Keratinocyte (primary cell): ENCODE results near the gene SLBP. TPM values are rescaled to one million over a fixed set of nuclear protein-coding genes. Genes with fewer than 3 reads are reported as not detected.

ENCODE experiments used
- DNase-seq: peaks from one replicate; pipeline ENCODE4 v3.0.0-alpha.2; 2011; ENCODE audit warnings: low read depth, missing footprints, low spot score
- FAIRE-seq: peaks from 2 replicates; lab custom pipeline; 2011; peaks lifted over from hg19 to GRCh38; lab: Jason Lieb, UNC
- H2AFZ ChIP-seq: 2 replicates; pipeline ENCODE4 v1.6.0; 2012; ENCODE audit warnings: low read length, control low read depth, inconsistent platforms; ENCODE audit not compliant: control insufficient read depth
- H3K27ac ChIP-seq: 2 replicates; pipeline ENCODE4 v1.5.1; 2011; ENCODE audit warnings: low read length; ENCODE audit not compliant: control insufficient read depth, insufficient read depth
- H3K27me3 ChIP-seq: 3 replicates; pipeline ENCODE4 v1.6.0; 2011; ENCODE audit warnings: low read length; ENCODE audit not compliant: control insufficient read depth, insufficient read depth; ENCODE audit errors: extremely low read depth
- H3K36me3 ChIP-seq, 2 experiments: 2 replicates in 1 of 2; 3 replicates in 1 of 2; pipeline ENCODE4 v1.5.1; 2011; ENCODE audit warnings: low read length in 2 of 2, mild to moderate bottlenecking in 1 of 2; ENCODE audit not compliant: control insufficient read depth in 2 of 2, insufficient read depth in 2 of 2; ENCODE audit errors: extremely low read depth in 1 of 2
- H3K4me1 ChIP-seq: 3 replicates; pipeline ENCODE4 v1.5.1; 2011; ENCODE audit warnings: low read length; ENCODE audit not compliant: control insufficient read depth, insufficient read depth; ENCODE audit errors: extremely low read depth
- H3K4me2 ChIP-seq: 3 replicates; pipeline ENCODE4 v1.6.0; 2011; ENCODE audit warnings: low read depth, low read length; ENCODE audit not compliant: control insufficient read depth, insufficient read depth; ENCODE audit errors: extremely low read depth
- H3K4me3 ChIP-seq, 3 experiments: fragments of 200-600 bp in 1 of 3; sonication (generic) in 1 of 3; 2 replicates in 2 of 3; 3 replicates in 1 of 3; pipeline ENCODE4 v1.5.1; 2011 to 2016; ENCODE audit warnings: low read length in 3 of 3, mild to moderate bottlenecking in 3 of 3, control low read depth in 2 of 3, inconsistent platforms in 1 of 3, low read depth in 1 of 3, mixed read lengths in 1 of 3, mixed run types in 1 of 3, moderate library complexity in 1 of 3; ENCODE audit not compliant: control insufficient read depth in 2 of 3, insufficient read depth in 2 of 3; ENCODE audit errors: extremely low read depth in 1 of 3
- H3K79me2 ChIP-seq: 2 replicates; pipeline ENCODE4 v1.6.0; 2012; ENCODE audit warnings: low read length; ENCODE audit not compliant: control insufficient read depth, insufficient read depth
- H3K9ac ChIP-seq: 3 replicates; pipeline ENCODE4 v1.6.0; 2011; ENCODE audit warnings: low read length; ENCODE audit not compliant: control insufficient read depth, insufficient read depth; ENCODE audit errors: extremely low read depth
- H3K9me1 ChIP-seq: 3 replicates; pipeline ENCODE4 v1.6.0; 2011; ENCODE audit warnings: low read length; ENCODE audit not compliant: control insufficient read depth, insufficient read depth; ENCODE audit errors: extremely low read depth
- H3K9me3 ChIP-seq: 2 replicates; pipeline ENCODE4 v1.5.1; 2012; ENCODE audit warnings: low read depth, low read length; ENCODE audit not compliant: control insufficient read depth
- H4K20me1 ChIP-seq: 3 replicates; pipeline ENCODE4 v1.6.0; 2011; ENCODE audit warnings: low read length; ENCODE audit not compliant: control insufficient read depth, insufficient read depth; ENCODE audit errors: extremely low read depth
- CTCF ChIP-seq, 3 experiments: IDR thresholded peaks in 1 of 3; conservative IDR thresholded peaks in 1 of 3; optimal IDR thresholded peaks in 1 of 3; 2 replicates in 2 of 3; 3 replicates in 1 of 3; pipeline versions ENCODE3 to v1.5.1; 2011; ENCODE audit warnings: low read length in 3 of 3, mild to moderate bottlenecking in 3 of 3, moderate library complexity in 2 of 3, control low read depth in 1 of 3, inconsistent platforms in 1 of 3; ENCODE audit not compliant: insufficient read depth in 2 of 3; ENCODE audit errors: extremely low read depth in 1 of 3
- EZH2 ChIP-seq: IDR thresholded peaks from one replicate; pipeline ENCODE4 v1.6.1; 2012; ENCODE audit warnings: inconsistent platforms, mild to moderate bottlenecking, low read length, moderate library complexity
- dilution Hi-C: fragments of 300-500 bp; cut with MboI; formaldehyde crosslinking; loops from one replicate; pipeline ENCODE4 v1.7.0; 2020; ENCODE audit warnings: low sequenced_read_pairs; ENCODE audit not compliant: extremely low pct_ligation_motif_present
- polyA plus RNA-seq, 5 experiments: library from polyadenylated mRNA; depleted of rRNA in 3 of 5; stranded (reverse) in 3 of 5; stranded (forward) in 1 of 5; unstranded in 1 of 5; fragments of >200 nt; gene quantifications; 1 replicate in 1 of 5; 2 replicates in 3 of 5; 3 replicates in 1 of 5; pipeline versions ENCODE4 v1.2.1 to v1.2.3, GENCODE V29; 2011 to 2012; ENCODE audit warnings: missing spikeins in 2 of 5, low read depth in 1 of 5, low replicate concordance in 1 of 5

Gene SLBP
- polyA plus RNA-seq, 1 donor (not counting 4 experiments of a cell fraction or from before 2014, with no cell fraction given), result 90.6 TPM

DNA sequence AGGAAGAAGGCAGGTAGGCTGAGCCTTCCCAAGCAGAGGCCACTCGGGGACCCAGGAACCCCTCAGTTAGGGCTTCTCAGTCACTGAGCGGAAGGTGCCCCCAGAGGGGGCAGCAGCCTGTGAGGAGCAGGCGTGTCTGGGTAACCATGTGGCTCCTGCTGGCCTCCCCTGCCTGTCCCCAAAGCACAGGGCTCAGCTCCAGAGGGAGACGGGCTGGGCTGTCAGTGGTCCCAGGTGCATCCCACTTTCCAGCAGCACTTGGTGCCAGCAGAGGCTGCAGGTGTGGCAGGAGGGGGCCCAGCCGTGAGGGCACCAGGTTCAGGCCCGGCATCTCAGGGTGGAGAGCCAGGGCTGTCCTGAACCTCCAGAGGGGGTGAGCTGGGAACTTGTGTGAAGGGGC, 31.9 kb upstream of the SLBP start:
- no peaks in the 10 kb centered on the region for H3K79me2 ChIP-seq
- no peak overlapping the region for H3K4me2 ChIP-seq
- H3K9ac ChIP-seq, result no peak overlapping the region
- H3K36me3 ChIP-seq, result peaks cover 4 to 18% of the 10 kb centered on the region in 2 experiments
- no peaks in the 10 kb centered on the region for H3K9me1 ChIP-seq
- TF ChIP-seq EZH2 (no peak), CTCF (optimal IDR thresholded peaks at IDR 0.05 in 1 of 3, IDR thresholded peaks at IDR 0.05 in 1 of 3, conservative IDR thresholded peaks at IDR 0.05 in 1 of 3; ENCODE audit: extremely low read depth in 1 of 3, insufficient read depth in 2 of 3, low read length in 3 of 3) (no peak)
- H3K27me3 ChIP-seq, result no peaks in the 10 kb centered on the region
- H2AFZ ChIP-seq, result no peak overlapping the region
- dilution Hi-C loops, result no loop called here
- H4K20me1 ChIP-seq, result no peaks in the 10 kb centered on the region
- DNase-seq, result no peak
- H3K9me3 ChIP-seq, result no peaks in the 10 kb centered on the region
- no peak overlapping the region for H3K4me3 ChIP-seq
- H3K4me1 ChIP-seq, result peaks cover 3% of the 10 kb centered on the region
- no peak overlapping the region for H3K27ac ChIP-seq
- FAIRE-seq, result no peak

DNA sequence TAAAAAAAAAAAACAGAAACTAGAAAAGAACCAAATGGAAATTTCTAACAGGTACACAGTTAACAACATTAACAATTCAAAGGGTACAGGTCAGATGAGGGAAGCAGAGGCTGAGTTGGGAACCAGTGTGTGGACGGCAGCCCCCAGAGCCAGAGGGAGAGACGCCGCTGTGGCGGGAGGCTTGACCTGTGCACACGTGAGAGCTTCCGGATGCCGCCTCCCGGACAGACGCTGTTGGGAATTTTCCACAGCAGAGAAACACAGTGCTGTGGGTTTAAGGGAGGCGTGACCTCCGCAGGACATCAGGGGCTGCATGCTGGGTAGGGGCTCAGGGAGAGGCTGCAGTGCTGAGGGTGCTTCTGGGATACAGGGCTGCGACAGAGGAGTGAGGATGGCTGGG, 31.4 kb upstream of the SLBP start:
- no peak overlapping the region for H3K4me3 ChIP-seq
- H3K9me3 ChIP-seq, result peaks cover 3% of the 10 kb centered on the region
- no peak overlapping the region for H3K4me2 ChIP-seq
- no peak for FAIRE-seq
- H3K36me3 ChIP-seq, result peaks cover 4 to 21% of the 10 kb centered on the region in 2 experiments
- DNase-seq, result no peak
- H3K9me1 ChIP-seq, result no peaks in the 10 kb centered on the region
- H3K79me2 ChIP-seq, result no peaks in the 10 kb centered on the region
- dilution Hi-C loops, result no loop called here
- no peak overlapping the region for H2AFZ ChIP-seq
- no peaks in the 10 kb centered on the region for H3K27me3 ChIP-seq
- peaks cover 3% of the 10 kb centered on the region for H3K4me1 ChIP-seq
- H3K9ac ChIP-seq, result no peak overlapping the region
- no peaks in the 10 kb centered on the region for H4K20me1 ChIP-seq
- H3K27ac ChIP-seq, result no peak overlapping the region
- TF ChIP-seq CTCF (optimal IDR thresholded peaks at IDR 0.05 in 1 of 3, IDR thresholded peaks at IDR 0.05 in 1 of 3, conservative IDR thresholded peaks at IDR 0.05 in 1 of 3; ENCODE audit: extremely low read depth in 1 of 3, insufficient read depth in 2 of 3, low read length in 3 of 3) (no peak), EZH2 (no peak)
